Measurements from ENCODE around the gene SLC6A19.

- TF ChIP-seq ASH2L (IDR thresholded peaks at IDR 0.05; ENCODE audit: insufficient read length, low read depth, low read length) (no peak), ZNF143 (CRISPR knock-in tag; IDR thresholded peaks at IDR 0.05) (no peak), ZNF326 (CRISPR knock-in tag; IDR thresholded peaks at IDR 0.05; ENCODE audit: borderline replicate concordance) (no peak), ELF4 (CRISPR knock-in tag; IDR thresholded peaks at IDR 0.05; ENCODE audit: borderline replicate concordance) (no peak), ZNF124 (CRISPR knock-in tag; IDR thresholded peaks at IDR 0.05) (no peak), CTCF (CRISPR knock-in tag; IDR thresholded peaks at IDR 0.05) (no peak), ZBTB14 (CRISPR knock-in tag; IDR thresholded peaks at IDR 0.05) (no peak)
These were observed 5.5 kb upstream of the SLC6A19 start for GRCh38 chr5:1195916-1196315.

All from HepG2 (cell line).